Gastrocnemius medialis (tissue), 4 donors: ENCODE data around the gene C12orf43.

Experiments
- CTCF ChIP-seq, 5 experiments: fragments of 450-650 bp in 3 of 5; fragments of 200-600 bp in 2 of 5; sonication (generic) in 2 of 5; IDR thresholded peaks in 4 of 5; conservative IDR thresholded peaks in 1 of 5; 1 replicate in 4 of 5; 2 replicates in 1 of 5; pipeline ENCODE4 v1.5.1; 2016 to 2019; ENCODE audit warnings: antibody characterized with exemption in 5 of 5, mild to moderate bottlenecking in 3 of 5, moderate library complexity in 3 of 5
- POLR2A ChIP-seq, 2 donors: fragments of 450-650 bp; IDR thresholded peaks; one replicate each; pipeline ENCODE4 v1.6.1; 2017; ENCODE audit warnings: antibody characterized with exemption in 2 of 2, mild to moderate bottlenecking in 2 of 2, moderate library complexity in 2 of 2

DNA sequence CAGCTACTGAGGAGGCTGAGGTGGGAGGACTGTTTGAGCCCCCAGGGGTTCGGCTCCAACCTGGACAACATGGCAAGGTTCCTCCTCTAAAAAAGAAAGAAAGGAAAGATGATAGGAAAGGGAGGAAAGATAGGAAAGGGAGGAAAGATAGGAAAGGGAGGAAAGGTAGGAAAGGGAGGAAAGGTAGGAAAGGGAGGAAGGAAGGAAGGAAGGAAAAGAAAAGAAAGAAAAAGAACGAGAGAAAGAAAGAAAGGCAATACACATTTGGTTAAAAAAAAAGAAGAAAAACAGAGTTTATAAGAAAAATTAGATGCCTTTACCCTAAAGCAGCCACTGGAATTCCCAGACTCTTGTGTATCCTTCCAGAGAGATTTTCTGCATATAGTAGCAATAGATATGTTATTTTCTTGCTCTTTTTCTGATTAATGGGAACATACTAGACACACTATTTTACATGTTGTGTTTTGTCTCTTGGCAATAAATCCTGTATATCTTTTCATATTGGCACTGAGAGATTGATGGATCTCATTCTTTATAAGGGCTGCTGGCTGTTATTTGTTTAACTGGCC, 25.7 kb downstream of the C12orf43 start:
- no peak for TF ChIP-seq CTCF (IDR thresholded peaks at IDR 0.05 in 4 of 5, conservative IDR thresholded peaks at IDR 0.05 in 1 of 5)
- no peak for TF ChIP-seq POLR2A (IDR thresholded peaks at IDR 0.05)
